Cardiac muscle cell (in vitro differentiated cells and primary cell): Measurements from ENCODE around the gene UQCRQ. TPM values are rescaled to one million over a fixed set of nuclear protein-coding genes. Genes with fewer than 3 reads are reported as not detected.
"Not testable (repeated sequence)": the region's sequence is repeated elsewhere in the genome, so short reads cannot be mapped to it uniquely, and the experiment has no call there.

Source experiments
- DNase-seq, 2 donors: peaks; one replicate each; pipeline versions ENCODE4 v3.0.0 to v3.0.0-alpha.2; 2010 to 2017; ENCODE audit warnings: low read depth in 1 of 2, low spot score in 1 of 2
- H3K27ac ChIP-seq: fragments of 200-600 bp; sonication (generic); 2 replicates; pipeline ENCODE4 v1.5.1; 2016
- H3K27me3 ChIP-seq: fragments of 200-600 bp; sonication (generic); 2 replicates; pipeline ENCODE4 v1.6.0; 2016; ENCODE audit warnings: control low read depth
- H3K36me3 ChIP-seq: fragments of 200-600 bp; sonication (generic); 2 replicates; pipeline ENCODE4 v1.5.1; 2016; ENCODE audit warnings: control low read depth
- H3K4me1 ChIP-seq: fragments of 200-600 bp; sonication (generic); 2 replicates; pipeline ENCODE4 v1.8.1; 2017; ENCODE audit warnings: low read depth, mild to moderate bottlenecking, mixed run types
- H3K4me3 ChIP-seq: fragments of 200-600 bp; sonication (generic); 2 replicates; pipeline ENCODE4 v1.5.1; 2016; ENCODE audit warnings: mild to moderate bottlenecking
- H3K9me3 ChIP-seq: fragments of 200-600 bp; sonication (generic); 2 replicates; pipeline ENCODE4 v1.5.1; 2017; ENCODE audit warnings: low read depth, mild to moderate bottlenecking, control low read depth
- polyA plus RNA-seq: library from polyadenylated mRNA; unstranded; fragments of >200 nt; fragmentation: Nextera tagmentation; extraction: Ambion mirVana; gene quantifications from 2 replicates; pipeline ENCODE4 v1.2.1, GENCODE V29; 2016
- total RNA-seq: library from RNA; depleted of rRNA; stranded (reverse); fragments of >200 nt; gene quantifications from 2 replicates; pipeline ENCODE4 v1.2.3, GENCODE V29; 2016
- TF ChIP-seq, protein P1 (sequence below): IDR thresholded peaks from 2 replicates; pipeline ENCODE4 v1.5.1; 2012; ENCODE audit warnings: low read depth, mild to moderate bottlenecking, low read length

Gene UQCRQ
- total and polyA plus RNA-seq, 2 experiments from 2014 or later = 97.0 to 1,297 TPM

DNA sequence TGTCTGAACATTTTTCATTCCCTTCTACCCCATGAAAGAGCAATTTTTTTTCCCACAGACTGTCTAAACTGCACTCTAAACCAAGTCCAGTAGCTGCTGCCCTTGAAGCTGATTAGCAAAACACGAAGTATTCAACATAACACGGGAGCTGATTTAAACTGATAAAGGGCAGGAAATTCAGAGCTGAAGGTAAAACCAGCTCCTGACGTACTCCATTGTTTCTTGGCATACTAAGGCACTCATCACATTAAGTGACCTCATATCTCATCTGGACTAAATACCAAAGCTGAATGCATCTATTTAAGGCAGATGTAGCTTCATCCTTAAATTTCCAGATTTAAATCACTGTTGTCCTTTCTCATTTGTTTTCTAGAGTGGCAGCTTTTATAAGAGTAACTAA lies 12.1 kb upstream of the UQCRQ start:
- no peaks in the 10 kb centered on the region for H3K36me3 ChIP-seq
- H3K27me3 ChIP-seq = no peaks in the 10 kb centered on the region
- no peak overlapping the region for H3K4me3 ChIP-seq
- no peak overlapping the region for H3K27ac ChIP-seq
- no peaks in the 10 kb centered on the region for H3K9me3 ChIP-seq
- DNase-seq = no peak
- H3K4me1 ChIP-seq = peaks cover 5% of the 10 kb centered on the region
- TF ChIP-seq, protein P1, sequence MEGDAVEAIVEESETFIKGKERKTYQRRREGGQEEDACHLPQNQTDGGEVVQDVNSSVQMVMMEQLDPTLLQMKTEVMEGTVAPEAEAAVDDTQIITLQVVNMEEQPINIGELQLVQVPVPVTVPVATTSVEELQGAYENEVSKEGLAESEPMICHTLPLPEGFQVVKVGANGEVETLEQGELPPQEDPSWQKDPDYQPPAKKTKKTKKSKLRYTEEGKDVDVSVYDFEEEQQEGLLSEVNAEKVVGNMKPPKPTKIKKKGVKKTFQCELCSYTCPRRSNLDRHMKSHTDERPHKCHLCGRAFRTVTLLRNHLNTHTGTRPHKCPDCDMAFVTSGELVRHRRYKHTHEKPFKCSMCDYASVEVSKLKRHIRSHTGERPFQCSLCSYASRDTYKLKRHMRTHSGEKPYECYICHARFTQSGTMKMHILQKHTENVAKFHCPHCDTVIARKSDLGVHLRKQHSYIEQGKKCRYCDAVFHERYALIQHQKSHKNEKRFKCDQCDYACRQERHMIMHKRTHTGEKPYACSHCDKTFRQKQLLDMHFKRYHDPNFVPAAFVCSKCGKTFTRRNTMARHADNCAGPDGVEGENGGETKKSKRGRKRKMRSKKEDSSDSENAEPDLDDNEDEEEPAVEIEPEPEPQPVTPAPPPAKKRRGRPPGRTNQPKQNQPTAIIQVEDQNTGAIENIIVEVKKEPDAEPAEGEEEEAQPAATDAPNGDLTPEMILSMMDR = no peak

DNA sequence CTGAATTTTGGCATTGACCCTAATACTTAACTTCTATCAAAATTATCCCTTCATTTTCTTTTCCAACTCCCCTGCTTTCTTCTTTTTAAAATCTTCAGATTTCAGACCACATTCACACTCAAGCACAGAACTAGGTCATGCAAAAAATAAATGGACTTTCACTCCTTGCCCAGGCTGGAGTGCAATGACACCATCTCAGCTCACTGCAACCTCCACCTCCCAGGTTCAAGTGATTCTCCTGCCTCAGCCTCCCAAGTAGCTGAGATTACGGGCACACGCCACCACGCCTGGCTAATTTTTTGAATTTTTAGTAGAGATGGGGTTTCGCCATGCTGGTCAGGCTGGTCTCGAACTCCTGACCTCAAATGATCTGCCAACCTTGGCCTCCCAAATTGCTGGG lies 11.4 kb upstream of the UQCRQ start:
- not testable (repeated sequence) for H3K27me3 ChIP-seq, H3K27ac ChIP-seq, H3K4me1 ChIP-seq, DNase-seq, H3K4me3 ChIP-seq, H3K36me3 ChIP-seq, H3K9me3 ChIP-seq

- Histone ChIP-seq H3K36me3 (no peaks in the 10 kb centered on the region), H3K4me3 (no peak overlapping the region), H3K27ac (no peak overlapping the region), H3K27me3 (peaks cover 8% of the 10 kb centered on the region), H3K9me3 (no peaks in the 10 kb centered on the region), H3K4me1 (peaks cover 5% of the 10 kb centered on the region)
- TF ChIP-seq, protein P1 = no peak
- DNase-seq = no peak
Observed at GRCh38 chr5:132856011-132856410, 10.4 kb upstream of the UQCRQ start.

- Histone ChIP-seq H3K4me3 (no peak overlapping the region), H3K36me3 (no peaks in the 10 kb centered on the region), H3K9me3 (no peaks in the 10 kb centered on the region), H3K27me3 (peaks cover 8% of the 10 kb centered on the region), H3K27ac (no peak overlapping the region), H3K4me1 (peaks cover 9% of the 10 kb centered on the region)
- DNase-seq = no peak
- TF ChIP-seq, protein P1 = no peak
Observed at GRCh38 chr5:132859889-132860437, 6.5 kb upstream of the UQCRQ start.

DNA sequence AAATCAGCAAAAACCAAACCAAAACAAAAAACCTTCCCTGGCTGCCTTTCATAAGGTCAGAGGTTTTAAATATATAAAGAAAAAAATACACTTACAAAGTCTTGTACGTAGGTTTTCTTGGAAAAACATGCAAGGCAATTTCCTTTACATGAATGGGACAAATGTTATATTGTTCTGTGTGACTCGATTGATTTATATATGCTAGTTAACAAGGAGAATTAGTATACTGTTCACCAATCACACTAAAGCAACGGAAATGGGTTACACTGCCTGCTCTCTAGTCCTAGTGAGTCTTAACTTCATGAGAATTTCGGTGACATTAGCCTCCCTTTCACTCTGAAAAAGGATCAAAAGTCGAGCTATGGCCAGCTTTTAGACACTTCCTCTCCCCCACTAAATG lies 5.7 kb upstream of the UQCRQ start:
- H3K36me3 ChIP-seq = no peaks in the 10 kb centered on the region
- H3K4me3 ChIP-seq = no peak overlapping the region
- no peak for DNase-seq
- TF ChIP-seq, protein P1 = no peak
- no peaks in the 10 kb centered on the region for H3K9me3 ChIP-seq
- peaks cover 8% of the 10 kb centered on the region for H3K27me3 ChIP-seq
- H3K4me1 ChIP-seq = peaks cover 12% of the 10 kb centered on the region
- H3K27ac ChIP-seq = no peak overlapping the region

- Histone ChIP-seq H3K27ac (peak overlapping the region; percentile 94), H3K27me3 (no peaks in the 10 kb centered on the region)
Observed at GRCh38 chr5:132865668-132866341, 637 bp upstream of the UQCRQ start.

More at GRCh38 chr5:132865668-132866341, 637 bp upstream of the UQCRQ start:
- peaks cover 18% of the 10 kb centered on the region for H3K4me1 ChIP-seq
- TF ChIP-seq, protein P1 = no peak
- H3K4me3 ChIP-seq = peak overlapping the region; percentile 49
- DNase-seq = no peak
- no peaks in the 10 kb centered on the region for H3K9me3 ChIP-seq
- H3K36me3 ChIP-seq = peaks cover 10% of the 10 kb centered on the region
